ENCODE results near the gene MINDY4B. TPM values are rescaled to one million over a fixed set of nuclear protein-coding genes. Genes with fewer than 3 reads are reported as not detected.

Gene MINDY4B
- polyA plus RNA-seq, 1 of the 3 experiments (the other 2 are of a cell fraction): not detected

DNA sequence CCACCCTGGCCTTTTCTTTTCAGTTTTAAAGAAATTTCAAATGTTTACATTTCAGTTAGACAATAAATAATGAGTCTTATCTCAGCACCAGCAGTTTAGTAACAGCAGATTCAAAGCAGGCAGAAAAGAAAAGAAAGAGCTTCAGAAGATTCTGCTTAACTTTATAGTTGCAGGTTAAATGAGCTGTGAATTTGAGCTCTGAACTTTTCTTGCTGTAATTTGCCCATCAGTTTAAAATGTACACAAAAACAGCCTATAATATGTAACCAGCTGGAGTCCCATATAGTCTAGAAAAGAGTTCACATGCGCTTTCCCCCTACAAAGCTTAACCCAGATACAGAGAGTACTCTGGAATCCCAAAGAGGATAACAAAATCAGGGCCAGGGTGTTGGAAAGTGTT, 82.6 kb downstream of the MINDY4B start:
- POLR2A ChIA-PET: no interaction called here

More for the DNA sequence above, 82.6 kb downstream of the MINDY4B start:
- Histone ChIP-seq H3K79me2 (ENCODE audit: insufficient read depth) (no peaks in the 10 kb centered on the region), H3K9me2 (no peaks in the 10 kb centered on the region), H3K9me3 (no peaks in the 10 kb centered on the region), H3K27me3 (ENCODE audit: insufficient read depth) (peaks cover 25% of the 10 kb centered on the region; the same call in 1 of the 2 replicates), H3K27ac (ENCODE audit: low read depth in 2 of 2, low read length in 1 of 2) (no peak overlapping the region), H3F3A (replicated peaks; ENCODE audit: insufficient read depth) (no peaks in the 10 kb centered on the region), H3K9ac (no peak overlapping the region), H2AFZ (ENCODE audit: low read depth) (no peak overlapping the region), H4K20me1 (ENCODE audit: insufficient read depth) (no peaks in the 10 kb centered on the region), H3K4me1 (ENCODE audit: control insufficient read depth in 1 of 2, insufficient read depth in 2 of 2, low read depth in 1 of 2, low read length in 1 of 2) (peaks cover 0 to 5% of the 10 kb centered on the region in 2 experiments; a peak in 1 of 4 replicates), H3K36me3 (replicated peaks in 1 of 2; ENCODE audit: control insufficient read depth in 1 of 2, insufficient read depth in 2 of 2, low read length in 1 of 2) (no peaks in the 10 kb centered on the region), H3K4me3 (ENCODE audit: low read depth in 2 of 2, low read length in 1 of 2) (no peak overlapping the region), H3K4me2 (no peak overlapping the region)
- DNase-seq: no peak
- WGBS (ENCODE audit: low lambda C conversion rate): 65% methylated on average over 1 of the region's 1 CpG
- TF ChIP-seq FOXJ3 (CRISPR knock-in tag; IDR thresholded peaks at IDR 0.05): no peak
- TF ChIP-seq SMC3 (IDR thresholded peaks at IDR 0.05; ENCODE audit: low read depth, low read length): no peak
- TF ChIP-seq, protein P1, sequence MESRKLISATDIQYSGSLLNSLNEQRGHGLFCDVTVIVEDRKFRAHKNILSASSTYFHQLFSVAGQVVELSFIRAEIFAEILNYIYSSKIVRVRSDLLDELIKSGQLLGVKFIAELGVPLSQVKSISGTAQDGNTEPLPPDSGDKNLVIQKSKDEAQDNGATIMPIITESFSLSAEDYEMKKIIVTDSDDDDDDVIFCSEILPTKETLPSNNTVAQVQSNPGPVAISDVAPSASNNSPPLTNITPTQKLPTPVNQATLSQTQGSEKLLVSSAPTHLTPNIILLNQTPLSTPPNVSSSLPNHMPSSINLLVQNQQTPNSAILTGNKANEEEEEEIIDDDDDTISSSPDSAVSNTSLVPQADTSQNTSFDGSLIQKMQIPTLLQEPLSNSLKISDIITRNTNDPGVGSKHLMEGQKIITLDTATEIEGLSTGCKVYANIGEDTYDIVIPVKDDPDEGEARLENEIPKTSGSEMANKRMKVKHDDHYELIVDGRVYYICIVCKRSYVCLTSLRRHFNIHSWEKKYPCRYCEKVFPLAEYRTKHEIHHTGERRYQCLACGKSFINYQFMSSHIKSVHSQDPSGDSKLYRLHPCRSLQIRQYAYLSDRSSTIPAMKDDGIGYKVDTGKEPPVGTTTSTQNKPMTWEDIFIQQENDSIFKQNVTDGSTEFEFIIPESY (IDR thresholded peaks at IDR 0.05; ENCODE audit: borderline replicate concordance, low read depth): no peak
- TF ChIP-seq, protein P2, sequence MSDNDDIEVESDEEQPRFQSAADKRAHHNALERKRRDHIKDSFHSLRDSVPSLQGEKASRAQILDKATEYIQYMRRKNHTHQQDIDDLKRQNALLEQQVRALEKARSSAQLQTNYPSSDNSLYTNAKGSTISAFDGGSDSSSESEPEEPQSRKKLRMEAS (IDR thresholded peaks at IDR 0.05; ENCODE audit: low read depth): no peak
- no peak for TF ChIP-seq FOXM1 (IDR thresholded peaks at IDR 0.05; ENCODE audit: low read depth)
- no peak for TF ChIP-seq MEF2A (IDR thresholded peaks at IDR 0.05; ENCODE audit: borderline replicate concordance, low read depth)
- TF ChIP-seq EP300 (IDR thresholded peaks at IDR 0.05; ENCODE audit: borderline replicate concordance in 1 of 2, low read depth in 1 of 2, low read length in 1 of 2): no peak
- TF ChIP-seq NRF1 (IDR thresholded peaks at IDR 0.05; ENCODE audit: low read depth, low read length): no peak
- TF ChIP-seq, protein P3, sequence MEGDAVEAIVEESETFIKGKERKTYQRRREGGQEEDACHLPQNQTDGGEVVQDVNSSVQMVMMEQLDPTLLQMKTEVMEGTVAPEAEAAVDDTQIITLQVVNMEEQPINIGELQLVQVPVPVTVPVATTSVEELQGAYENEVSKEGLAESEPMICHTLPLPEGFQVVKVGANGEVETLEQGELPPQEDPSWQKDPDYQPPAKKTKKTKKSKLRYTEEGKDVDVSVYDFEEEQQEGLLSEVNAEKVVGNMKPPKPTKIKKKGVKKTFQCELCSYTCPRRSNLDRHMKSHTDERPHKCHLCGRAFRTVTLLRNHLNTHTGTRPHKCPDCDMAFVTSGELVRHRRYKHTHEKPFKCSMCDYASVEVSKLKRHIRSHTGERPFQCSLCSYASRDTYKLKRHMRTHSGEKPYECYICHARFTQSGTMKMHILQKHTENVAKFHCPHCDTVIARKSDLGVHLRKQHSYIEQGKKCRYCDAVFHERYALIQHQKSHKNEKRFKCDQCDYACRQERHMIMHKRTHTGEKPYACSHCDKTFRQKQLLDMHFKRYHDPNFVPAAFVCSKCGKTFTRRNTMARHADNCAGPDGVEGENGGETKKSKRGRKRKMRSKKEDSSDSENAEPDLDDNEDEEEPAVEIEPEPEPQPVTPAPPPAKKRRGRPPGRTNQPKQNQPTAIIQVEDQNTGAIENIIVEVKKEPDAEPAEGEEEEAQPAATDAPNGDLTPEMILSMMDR (IDR thresholded peaks at IDR 0.05): no peak
- no peak for TF ChIP-seq GABPA (IDR thresholded peaks at IDR 0.05; ENCODE audit: low read depth)
- TF ChIP-seq EZH2phosphoT487 (IDR thresholded peaks at IDR 0.05; ENCODE audit: borderline replicate concordance, low read depth): no peak
- no peak for TF ChIP-seq RFX5 (IDR thresholded peaks at IDR 0.05; ENCODE audit: low read length)
- TF ChIP-seq, protein P4, sequence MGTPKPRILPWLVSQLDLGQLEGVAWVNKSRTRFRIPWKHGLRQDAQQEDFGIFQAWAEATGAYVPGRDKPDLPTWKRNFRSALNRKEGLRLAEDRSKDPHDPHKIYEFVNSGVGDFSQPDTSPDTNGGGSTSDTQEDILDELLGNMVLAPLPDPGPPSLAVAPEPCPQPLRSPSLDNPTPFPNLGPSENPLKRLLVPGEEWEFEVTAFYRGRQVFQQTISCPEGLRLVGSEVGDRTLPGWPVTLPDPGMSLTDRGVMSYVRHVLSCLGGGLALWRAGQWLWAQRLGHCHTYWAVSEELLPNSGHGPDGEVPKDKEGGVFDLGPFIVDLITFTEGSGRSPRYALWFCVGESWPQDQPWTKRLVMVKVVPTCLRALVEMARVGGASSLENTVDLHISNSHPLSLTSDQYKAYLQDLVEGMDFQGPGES (IDR thresholded peaks at IDR 0.05; ENCODE audit: low read depth, low read length): no peak
- TF ChIP-seq, protein P5, sequence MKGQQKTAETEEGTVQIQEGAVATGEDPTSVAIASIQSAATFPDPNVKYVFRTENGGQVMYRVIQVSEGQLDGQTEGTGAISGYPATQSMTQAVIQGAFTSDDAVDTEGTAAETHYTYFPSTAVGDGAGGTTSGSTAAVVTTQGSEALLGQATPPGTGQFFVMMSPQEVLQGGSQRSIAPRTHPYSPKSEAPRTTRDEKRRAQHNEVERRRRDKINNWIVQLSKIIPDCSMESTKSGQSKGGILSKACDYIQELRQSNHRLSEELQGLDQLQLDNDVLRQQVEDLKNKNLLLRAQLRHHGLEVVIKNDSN (IDR thresholded peaks at IDR 0.05; ENCODE audit: borderline replicate concordance, low read depth): no peak
- TF ChIP-seq RXRA (IDR thresholded peaks at IDR 0.05; ENCODE audit: borderline replicate concordance, low read depth): no peak
- TF ChIP-seq SIN3A (IDR thresholded peaks at IDR 0.05; ENCODE audit: borderline replicate concordance, low read depth, low read length): no peak
- CTCF ChIA-PET: interaction anchor here (1.1 kb wide), 1 partner anchor 103 kb away, joined by 3 read pairs; no protein-coding TSS in a partner anchor

Other genes with a start within 250 kb of the MINDY4B start
- gene ERICH6, start 201.5 kb downstream of the MINDY4B start, polyA plus RNA-seq (2012; rRNA removed): 0.08 and 0.21 TPM in 2 replicates
- 13.5 and 18.4 TPM in 2 replicates for gene SIAH2, start 142.3 kb downstream of the MINDY4B start, polyA plus RNA-seq (2012; rRNA removed)
- gene CLRN1, start 67.3 kb upstream of the MINDY4B start, polyA plus RNA-seq (2012; rRNA removed): not detected in 2 replicates
- 0.03 and 0.06 TPM in 2 replicates for gene MED12L, start 180.2 kb upstream of the MINDY4B start, polyA plus RNA-seq (2012; rRNA removed)

Data from SK-N-SH (cell line).